ENCODE results near the gene CTBP2. TPM values are rescaled to one million over a fixed set of nuclear protein-coding genes. Genes with fewer than 3 reads are reported as not detected.

Gene CTBP2
- total and polyA plus RNA-seq, 8 donors = 71.2 to 90.0 (median 84.1) TPM

- no peak for DNase-seq
- H3K4me3 ChIP-seq = no peak overlapping the region
- H3K27ac ChIP-seq = no peak overlapping the region
- H3K4me1 ChIP-seq = peaks cover 0 to 42% of the 10 kb centered on the region in 2 donors
- no peaks in the 10 kb centered on the region for H3K27me3 ChIP-seq
- no peaks in the 10 kb centered on the region for H3K9me3 ChIP-seq
- no peak for TF ChIP-seq CTCF (IDR thresholded peaks at IDR 0.05)
- intact Hi-C loops (cut with DNase I) = no loop called here
- H3K36me3 ChIP-seq = peaks cover 0 to 49% of the 10 kb centered on the region in 2 donors
- ATAC-seq = no peak
These were observed 25.2 kb downstream of the CTBP2 start for GRCh38 chr10:125134916-125135770.

- no peak for TF ChIP-seq CTCF (IDR thresholded peaks at IDR 0.05)
- ATAC-seq = no peak
- H3K27ac ChIP-seq = no peak overlapping the region
- no peak overlapping the region for H3K4me3 ChIP-seq
- intact Hi-C loops (cut with DNase I) = no loop called here
- peaks cover 0 to 49% of the 10 kb centered on the region in 2 donors for H3K36me3 ChIP-seq
- H3K9me3 ChIP-seq = no peaks in the 10 kb centered on the region
- H3K4me1 ChIP-seq = peaks cover 0 to 47% of the 10 kb centered on the region in 2 donors
- no peaks in the 10 kb centered on the region for H3K27me3 ChIP-seq
- no peak for DNase-seq
These were observed 25.9 kb downstream of the CTBP2 start for GRCh38 chr10:125134483-125134848.

GRCh38 chr10:125133696-125134482 is 26.5 kb downstream of the CTBP2 start:
- TF ChIP-seq CTCF (IDR thresholded peaks at IDR 0.05) = no peak
- H3K27ac ChIP-seq = no peak overlapping the region
- H3K36me3 ChIP-seq = peaks cover 0 to 54% of the 10 kb centered on the region in 2 donors
- H3K4me1 ChIP-seq = peaks cover 0 to 51% of the 10 kb centered on the region in 2 donors
- ATAC-seq = no peak
- no peaks in the 10 kb centered on the region for H3K27me3 ChIP-seq
- intact Hi-C loops (cut with DNase I) = no loop called here
- no peak for DNase-seq
- no peak overlapping the region for H3K4me3 ChIP-seq
- H3K9me3 ChIP-seq = no peaks in the 10 kb centered on the region

- no peak for ATAC-seq
- Histone ChIP-seq H3K27me3 (no peaks in the 10 kb centered on the region), H3K27ac (no peak overlapping the region), H3K4me3 (no peak overlapping the region), H3K36me3 (peaks cover 0 to 58% of the 10 kb centered on the region in 2 donors), H3K9me3 (no peaks in the 10 kb centered on the region), H3K4me1 (peaks cover 0 to 41% of the 10 kb centered on the region in 2 donors)
- DNase-seq = no peak
- no peak for TF ChIP-seq CTCF (IDR thresholded peaks at IDR 0.05)
- intact Hi-C loops (cut with DNase I) = no loop called here
These were observed 28.0 kb downstream of the CTBP2 start for GRCh38 chr10:125132344-125132743.

- Histone ChIP-seq H3K4me1 (peaks cover 0 to 29% of the 10 kb centered on the region in 2 donors), H3K36me3 (peaks cover 0 to 45% of the 10 kb centered on the region in 2 donors), H3K27ac (no peak overlapping the region), H3K9me3 (no peaks in the 10 kb centered on the region), H3K4me3 (no peak overlapping the region), H3K27me3 (no peaks in the 10 kb centered on the region)
- intact Hi-C loops (cut with DNase I) = no loop called here
- TF ChIP-seq CTCF (IDR thresholded peaks at IDR 0.05) = no peak
- no peak for ATAC-seq
- no peak for DNase-seq
These were observed 29.4 kb downstream of the CTBP2 start for GRCh38 chr10:125130916-125131315.

Data from left lung (tissue), 10 donors.